SK-N-SH treated with all-trans-retinoic acid at 6 μM for 48 hours (cell line): ENCODE results near the gene RMND5B.

Experiments
- ATAC-seq: fragments of 200-7000 bp; cut with Tn5 transposase; 3 replicates; pipeline ENCODE4 v1.9.1; 2020; ENCODE audit warnings: mild to moderate bottlenecking, moderate library complexity
- ARNTL ChIP-seq: fragments of 450-650 bp; formaldehyde crosslinking; IDR thresholded peaks from 2 replicates; pipeline ENCODE4 v1.5.0; 2020; ENCODE audit warnings: low read depth, mild to moderate bottlenecking, moderate library complexity, borderline replicate concordance
- BACH2 ChIP-seq: fragments of 250-450 bp; sonication (Bioruptor Pico); IDR thresholded peaks from 2 replicates; pipeline ENCODE4 v1.9.0; 2021; ENCODE audit warnings: mild to moderate bottlenecking, borderline replicate concordance
- CREB5 ChIP-seq: fragments of 250-450 bp; sonication (Bioruptor Pico); IDR thresholded peaks from 2 replicates; pipeline ENCODE4 v1.5.1; 2020; ENCODE audit warnings: low read depth, mild to moderate bottlenecking, moderate library complexity
- CSDC2 ChIP-seq: fragments of 250-450 bp; sonication (Bioruptor Pico); IDR thresholded peaks from 2 replicates; pipeline ENCODE4 v1.5.0; 2020; ENCODE audit warnings: mild to moderate bottlenecking, moderate library complexity
- CSRNP3 ChIP-seq: fragments of 250-450 bp; sonication (Bioruptor Pico); IDR thresholded peaks from 2 replicates; pipeline ENCODE4 v1.5.1; 2021; ENCODE audit warnings: mild to moderate bottlenecking, moderate library complexity
- ESRRG ChIP-seq: fragments of 250-450 bp; sonication (Bioruptor Pico); IDR thresholded peaks from 2 replicates; pipeline ENCODE4 v1.6.1; 2021; ENCODE audit warnings: mild to moderate bottlenecking
- GLIS3 ChIP-seq: fragments of 250-450 bp; sonication (Bioruptor Pico); IDR thresholded peaks from 2 replicates; pipeline ENCODE4 v1.5.0; 2020; ENCODE audit warnings: mild to moderate bottlenecking, moderate library complexity
- ISL1 ChIP-seq: fragments of 250-450 bp; sonication (Bioruptor Pico); IDR thresholded peaks from 2 replicates; pipeline ENCODE4 v2.1.2; 2022; ENCODE audit warnings: mild to moderate bottlenecking, moderate library complexity
- OSR1 ChIP-seq: fragments of 250-450 bp; sonication (Bioruptor Pico); IDR thresholded peaks from 2 replicates; pipeline ENCODE4 v1.8.0; 2022; ENCODE audit warnings: moderate library complexity, mild to moderate bottlenecking, inconsistent platforms
- PATZ1 ChIP-seq: fragments of 250-450 bp; sonication (Bioruptor Pico); IDR thresholded peaks from 2 replicates; pipeline ENCODE4 v1.8.0; 2020; ENCODE audit warnings: mild to moderate bottlenecking, moderate library complexity, borderline replicate concordance
- POU6F1 ChIP-seq: fragments of 250-450 bp; sonication (Bioruptor Pico); IDR thresholded peaks from 2 replicates; pipeline ENCODE4 v1.8.0; 2021; ENCODE audit warnings: low read depth, mild to moderate bottlenecking, moderate library complexity, borderline replicate concordance
- PPARA ChIP-seq: fragments of 250-450 bp; sonication (Bioruptor Pico); IDR thresholded peaks from 2 replicates; pipeline ENCODE4 v1.5.0; 2020; ENCODE audit warnings: mild to moderate bottlenecking, borderline replicate concordance
- RARB ChIP-seq: fragments of 250-450 bp; sonication (Bioruptor Pico); IDR thresholded peaks from 2 replicates; pipeline ENCODE4 v1.8.0; 2021; ENCODE audit warnings: mild to moderate bottlenecking, moderate library complexity
- SNAI2 ChIP-seq: fragments of 250-450 bp; sonication (Bioruptor Pico); IDR thresholded peaks from 2 replicates; pipeline ENCODE4 v1.5.0; 2020; ENCODE audit warnings: mild to moderate bottlenecking, moderate library complexity
- TCF4 ChIP-seq: fragments of 250-450 bp; sonication (Bioruptor Pico); IDR thresholded peaks from 2 replicates; pipeline ENCODE4 v1.8.0; 2021; ENCODE audit warnings: mild to moderate bottlenecking, moderate library complexity, borderline replicate concordance
- TOX ChIP-seq: fragments of 250-450 bp; sonication (Bioruptor Pico); IDR thresholded peaks from 2 replicates; pipeline ENCODE4 v1.8.0; 2021; ENCODE audit warnings: mild to moderate bottlenecking, moderate library complexity, borderline replicate concordance
- TSHZ2 ChIP-seq: fragments of 250-450 bp; sonication (Bioruptor Pico); IDR thresholded peaks from 2 replicates; pipeline ENCODE4 v1.5.0; 2020; ENCODE audit warnings: mild to moderate bottlenecking, moderate library complexity
- ZFP3 ChIP-seq: fragments of 250-450 bp; sonication (Bioruptor Pico); IDR thresholded peaks from 2 replicates; pipeline ENCODE4 v1.5.0; 2020; ENCODE audit warnings: mild to moderate bottlenecking, moderate library complexity
- ZFP30 ChIP-seq: fragments of 450-650 bp; formaldehyde crosslinking; IDR thresholded peaks from 2 replicates; pipeline ENCODE4 v1.5.0; 2022; ENCODE audit warnings: mild to moderate bottlenecking, moderate library complexity
- ZNF565 ChIP-seq: fragments of 450-650 bp; formaldehyde crosslinking; conservative IDR thresholded peaks from 2 replicates; pipeline ENCODE4 v1.5.0; 2020; ENCODE audit warnings: low read depth, mild to moderate bottlenecking, moderate library complexity
- ZNF70 ChIP-seq: fragments of 450-650 bp; formaldehyde crosslinking; IDR thresholded peaks from 2 replicates; pipeline ENCODE4 v1.5.0; 2020; ENCODE audit warnings: mild to moderate bottlenecking, moderate library complexity
- ZNF8 ChIP-seq: fragments of 450-650 bp; formaldehyde crosslinking; IDR thresholded peaks from 2 replicates; pipeline ENCODE4 v1.5.0; 2020; ENCODE audit warnings: mild to moderate bottlenecking, moderate library complexity

RMND5B gene

GRCh38 chr5:178107756-178108310 is 23.0 kb upstream of the RMND5B start:
- no peak for TF ChIP-seq BACH2 (CRISPR knock-in tag)
- no peak for TF ChIP-seq ZFP30 (CRISPR knock-in tag)
- peak; percentile 48 for ATAC-seq

- no peak for TF ChIP-seq OSR1 (CRISPR knock-in tag)
- no peak for TF ChIP-seq ZNF8 (CRISPR knock-in tag)
- no peak for TF ChIP-seq ZFP3 (CRISPR knock-in tag)
- TF ChIP-seq BACH2 (CRISPR knock-in tag), result no peak
- TF ChIP-seq CSDC2, result no peak
- TF ChIP-seq TCF4, result no peak
- TF ChIP-seq CSRNP3 (CRISPR knock-in tag), result no peak
- TF ChIP-seq TOX, result no peak
- TF ChIP-seq CREB5 (CRISPR knock-in tag), result no peak
- no peak for TF ChIP-seq ESRRG (CRISPR knock-in tag)
- no peak for TF ChIP-seq RARB (CRISPR knock-in tag)
- no peak for TF ChIP-seq ARNTL (CRISPR knock-in tag)
- no peak for TF ChIP-seq TSHZ2 (CRISPR knock-in tag)
- TF ChIP-seq GLIS3 (CRISPR knock-in tag), result no peak
- TF ChIP-seq POU6F1 (CRISPR knock-in tag), result no peak
- no peak for TF ChIP-seq ISL1 (CRISPR knock-in tag)
- no peak for TF ChIP-seq ZFP30 (CRISPR knock-in tag)
- no peak for ATAC-seq
These were observed 22.4 kb upstream of the RMND5B start for GRCh38 chr5:178108446-178108845.

- ATAC-seq, result no peak
These were observed 21.8 kb upstream of the RMND5B start for GRCh38 chr5:178108966-178109365.

More at GRCh38 chr5:178108966-178109365, 21.8 kb upstream of the RMND5B start:
- TF ChIP-seq ZFP30 (CRISPR knock-in tag) (no peak), ZFP3 (CRISPR knock-in tag) (no peak), PPARA (CRISPR knock-in tag) (no peak), ZNF565 (CRISPR knock-in tag) (no peak), CREB5 (CRISPR knock-in tag) (no peak), RARB (CRISPR knock-in tag) (no peak), OSR1 (CRISPR knock-in tag) (no peak), PATZ1 (CRISPR knock-in tag) (no peak), SNAI2 (no peak), TCF4 (no peak), ZNF70 (CRISPR knock-in tag) (no peak), CSDC2 (no peak), POU6F1 (CRISPR knock-in tag) (no peak), BACH2 (CRISPR knock-in tag) (no peak), TSHZ2 (CRISPR knock-in tag) (no peak)
